Stimulated activated CD8-positive, alpha-beta memory T cell treated with anti-CD3 and anti-CD28 coated beads, Interleukin-4, amount 100 ng/mL, for 48 hours (primary cell): Measurements from ENCODE around the gene ATXN10.
"Not testable (repeated sequence)": the region's sequence is repeated elsewhere in the genome, so short reads cannot be mapped to it uniquely, and the experiment has no call there.

Source experiments
- DNase-seq: peaks from one replicate; pipeline ENCODE4 v3.0.0-alpha.2; 2020

Gene ATXN10

DNA sequence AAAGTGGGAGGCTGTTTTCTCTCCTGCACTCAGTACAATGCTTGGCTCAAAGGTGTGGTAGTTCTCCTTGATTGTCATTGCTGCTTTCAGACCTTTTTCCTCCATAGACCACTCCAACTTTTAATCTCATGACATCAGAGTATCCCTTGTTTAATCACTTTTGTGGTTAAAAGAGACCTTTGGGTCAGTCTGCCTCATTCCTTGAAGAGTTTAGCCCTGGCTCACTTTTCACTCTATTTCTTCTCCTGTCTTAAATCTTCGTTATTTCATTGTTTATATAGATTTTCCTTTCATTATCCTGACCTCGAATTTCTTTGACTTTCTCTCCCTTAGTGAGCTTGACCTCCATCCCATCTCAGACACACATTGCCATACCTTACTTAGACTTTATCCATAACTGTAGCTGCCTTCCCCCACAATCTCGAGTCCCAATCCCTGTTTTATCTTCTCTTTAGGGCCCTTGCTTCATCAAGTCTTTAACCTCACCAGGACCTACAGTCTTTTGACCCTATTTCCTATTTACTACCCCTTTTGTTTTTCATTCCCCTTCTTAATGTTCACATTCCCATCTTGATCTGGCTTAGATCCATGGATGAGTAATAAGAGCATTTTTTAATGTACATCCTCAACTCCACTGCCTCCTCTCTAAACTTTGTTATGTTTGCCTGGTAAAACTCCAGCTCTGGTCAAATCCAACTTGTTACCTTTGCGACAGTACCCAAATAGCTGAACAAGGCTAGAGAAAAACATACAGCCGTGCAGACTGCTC is 9.5 kb downstream of the ATXN10 start:
- DNase-seq: no peak

DNA sequence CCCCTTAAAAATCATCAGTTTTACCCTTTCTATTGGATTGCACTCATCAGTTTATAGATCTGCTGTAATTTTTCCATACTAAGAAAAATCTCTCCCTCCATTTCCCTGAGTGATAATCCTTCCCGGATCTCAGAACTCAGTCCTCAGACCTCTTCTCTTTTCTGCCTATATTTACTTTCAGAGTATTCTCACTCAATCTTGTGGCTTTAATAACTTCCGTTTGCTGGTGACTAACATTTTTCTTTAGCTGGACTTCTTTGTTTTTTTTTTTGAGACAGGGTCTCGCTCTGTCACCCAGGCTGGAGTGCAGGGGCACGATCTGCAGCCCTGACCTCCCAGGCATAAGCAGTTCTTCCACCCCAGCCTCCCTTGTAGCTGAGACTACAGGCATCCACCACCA is 10.4 kb downstream of the ATXN10 start:
- DNase-seq: no peak

GRCh38 chr22:45682773-45683172 is 11.1 kb downstream of the ATXN10 start:
- DNase-seq: not testable (repeated sequence)

- DNase-seq: no peak
These were observed 11.6 kb downstream of the ATXN10 start for GRCh38 chr22:45683248-45683647.

- no peak for DNase-seq
These were observed 12.0 kb downstream of the ATXN10 start for GRCh38 chr22:45683680-45684079.

GRCh38 chr22:45684169-45684568 is 12.5 kb downstream of the ATXN10 start:
- no peak for DNase-seq

DNA sequence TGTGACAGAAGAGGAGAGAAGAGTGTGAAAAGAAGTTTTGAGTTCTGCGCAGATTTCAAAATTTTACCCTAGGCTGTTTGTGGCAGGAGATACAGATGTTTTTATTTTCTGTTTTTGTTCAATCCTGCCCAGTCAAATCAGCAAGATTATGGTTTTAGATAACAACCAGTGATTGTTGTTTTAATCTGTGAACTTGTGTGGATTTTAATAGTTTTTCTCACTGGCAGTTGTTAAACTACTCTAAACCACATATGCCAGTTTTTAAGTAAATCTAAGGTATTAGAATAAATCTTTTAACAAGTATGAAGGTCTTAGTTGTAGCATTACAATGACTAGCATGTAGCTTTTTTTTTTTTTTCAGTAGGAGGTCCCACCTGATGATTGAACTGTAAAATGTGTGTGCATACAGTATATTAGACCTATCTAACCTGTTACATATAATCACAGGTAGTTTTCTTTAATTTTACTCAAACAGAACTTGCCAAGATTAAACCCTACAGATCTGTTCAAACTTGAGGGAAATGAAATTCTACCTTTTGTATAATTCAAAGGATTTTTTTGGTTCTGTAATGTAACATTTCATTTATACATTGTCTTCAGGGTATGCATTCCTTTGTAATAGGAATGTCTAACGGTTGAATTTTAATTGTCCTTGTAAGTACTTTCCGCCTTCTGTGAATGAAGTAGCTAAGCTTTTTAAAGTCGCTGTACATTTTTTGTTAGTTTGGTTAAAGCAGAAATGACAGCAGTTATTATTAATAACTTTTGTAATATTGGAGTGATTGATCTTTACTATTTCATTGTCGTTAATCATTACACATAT is 13.3 kb downstream of the ATXN10 start:
- no peak for DNase-seq

DNA sequence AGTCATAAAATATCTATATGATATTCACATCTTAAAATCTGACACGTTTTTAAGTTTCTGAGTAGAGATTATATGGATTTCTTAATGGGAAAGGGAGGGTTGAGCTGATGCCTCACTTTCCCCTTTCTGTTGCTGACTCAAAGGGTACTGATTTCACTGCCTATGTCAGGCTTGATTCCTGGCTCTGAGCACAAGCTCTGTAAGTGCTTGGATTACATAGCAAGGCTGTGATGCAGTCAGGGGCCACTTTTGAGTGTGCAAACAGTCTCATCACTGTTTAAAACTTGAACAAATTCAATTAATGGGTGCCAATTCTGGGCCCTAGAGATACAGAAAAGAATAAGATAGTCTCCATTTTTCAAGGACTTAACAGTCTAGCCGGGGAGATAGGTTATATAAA is 14.4 kb downstream of the ATXN10 start:
- DNase-seq: no peak

DNA sequence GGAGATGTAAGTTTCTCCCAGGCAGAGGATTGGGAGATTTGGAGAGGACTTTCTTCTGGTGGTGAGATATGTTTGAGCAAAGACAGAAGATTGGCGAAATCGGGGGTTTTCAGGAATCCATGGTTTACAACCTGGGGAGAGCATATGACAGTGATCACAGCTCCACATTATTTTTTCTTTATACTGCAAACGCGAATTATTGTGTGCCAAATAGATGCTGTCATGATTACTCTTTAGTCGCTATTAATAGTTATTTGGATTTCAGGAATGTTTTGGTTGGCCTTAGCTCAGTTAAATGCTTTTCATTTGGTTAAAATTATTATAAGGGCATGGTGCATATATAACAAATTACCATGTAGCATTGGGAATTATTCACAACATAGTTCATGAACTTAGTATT is 15.2 kb downstream of the ATXN10 start:
- no peak for DNase-seq

DNA sequence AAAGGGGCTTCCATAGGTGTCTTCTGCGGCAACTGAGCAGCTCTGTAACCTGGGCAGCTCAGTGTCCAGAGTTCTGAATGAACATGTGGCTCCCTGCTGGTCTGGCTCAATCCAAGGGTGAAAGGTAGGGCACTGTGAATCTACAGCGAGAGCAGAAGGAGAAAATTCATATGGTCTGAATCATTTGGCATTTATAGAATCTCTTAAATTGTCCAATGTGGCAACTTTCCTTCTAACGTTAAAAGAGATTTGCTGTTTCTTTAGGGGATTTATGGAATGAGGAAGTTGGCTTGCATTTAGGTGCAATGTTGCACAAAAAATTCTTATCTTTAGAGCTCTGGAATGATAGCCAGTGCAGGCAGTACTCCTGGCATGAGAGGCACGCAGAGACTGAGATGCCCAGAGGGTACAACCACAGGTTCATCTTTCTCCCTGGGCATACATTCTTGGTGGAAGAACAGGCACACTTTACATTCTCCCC is 17.0 kb downstream of the ATXN10 start:
- no peak for DNase-seq

DNA sequence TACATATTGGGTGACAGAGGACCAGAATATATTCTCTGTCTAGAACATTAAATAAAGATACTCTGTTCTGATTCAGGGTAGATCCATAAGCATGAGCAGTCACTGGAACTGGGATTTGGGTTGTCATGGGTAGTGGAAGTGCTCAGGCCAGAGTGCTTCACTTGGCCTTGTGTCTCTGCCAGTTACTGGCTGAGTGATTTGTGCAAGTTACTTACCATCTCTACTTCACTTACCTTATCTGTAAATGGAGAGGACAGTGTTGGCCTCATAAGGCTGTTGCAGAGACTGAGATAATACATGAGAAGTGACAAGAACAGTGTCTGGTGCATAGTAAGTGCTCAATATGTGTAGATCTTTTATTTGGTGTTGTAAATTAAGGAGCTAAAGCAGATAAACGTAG is 17.6 kb downstream of the ATXN10 start:
- no peak for DNase-seq

- DNase-seq: no peak
These were observed 18.4 kb downstream of the ATXN10 start for GRCh38 chr22:45690008-45690407.

DNA sequence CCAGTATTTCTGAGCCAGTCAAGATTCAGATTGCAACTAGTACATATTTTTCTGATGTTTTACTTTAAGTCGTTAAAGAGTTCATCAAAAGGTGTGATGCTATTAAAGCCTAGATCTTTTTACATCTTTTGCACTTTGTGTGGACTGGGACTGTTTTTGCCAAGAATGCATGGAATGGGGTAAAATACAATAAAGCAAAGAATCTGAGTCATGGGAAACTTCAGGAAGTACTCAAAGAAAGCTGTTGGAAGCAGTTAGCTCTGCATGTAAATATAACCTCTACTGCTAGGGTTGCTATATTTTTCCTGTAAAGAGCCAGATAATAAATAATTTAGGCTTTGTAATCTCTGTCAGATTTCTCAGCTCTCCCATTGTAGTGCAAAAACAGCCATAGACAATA is 20.9 kb downstream of the ATXN10 start:
- DNase-seq: no peak

DNA sequence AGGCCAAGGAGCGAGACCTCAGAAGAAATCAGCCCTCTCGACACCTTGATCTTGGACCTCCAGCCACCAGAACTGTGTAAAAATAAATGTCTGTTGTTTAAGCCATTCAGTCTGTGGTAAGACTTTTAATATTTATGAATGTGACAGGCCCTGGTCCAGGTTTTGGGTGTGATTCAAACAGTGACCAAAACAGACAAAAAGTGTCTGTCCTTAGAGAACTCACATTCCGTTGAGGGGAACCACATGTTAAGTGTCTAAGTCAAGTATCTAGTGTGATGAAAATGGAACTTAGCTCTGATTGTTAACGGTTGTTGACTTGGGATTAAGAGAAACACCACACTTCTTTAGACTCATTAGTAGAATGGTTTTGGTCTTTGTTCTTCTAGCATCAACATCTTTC is 22.2 kb downstream of the ATXN10 start:
- DNase-seq: no peak

DNA sequence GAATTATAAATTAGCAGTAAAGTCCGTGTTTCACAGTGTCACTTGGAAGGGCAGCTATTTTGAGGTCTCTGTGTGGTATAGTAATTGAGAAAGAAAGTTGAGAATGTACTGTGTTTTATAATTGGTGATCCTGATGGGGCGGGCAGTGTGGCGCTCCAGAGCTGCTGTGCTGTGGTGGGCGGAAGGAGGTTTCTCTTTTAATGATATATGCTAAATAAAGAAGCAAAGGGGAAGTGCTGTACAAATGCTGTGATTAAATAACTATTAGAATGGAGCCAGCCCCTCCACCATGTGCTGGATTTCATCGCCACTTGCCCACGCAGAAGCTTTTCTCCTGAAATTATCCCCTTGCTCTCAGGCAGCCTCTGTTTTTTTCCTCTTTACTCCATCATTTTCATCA is 24.6 kb downstream of the ATXN10 start:
- no peak for DNase-seq

DNA sequence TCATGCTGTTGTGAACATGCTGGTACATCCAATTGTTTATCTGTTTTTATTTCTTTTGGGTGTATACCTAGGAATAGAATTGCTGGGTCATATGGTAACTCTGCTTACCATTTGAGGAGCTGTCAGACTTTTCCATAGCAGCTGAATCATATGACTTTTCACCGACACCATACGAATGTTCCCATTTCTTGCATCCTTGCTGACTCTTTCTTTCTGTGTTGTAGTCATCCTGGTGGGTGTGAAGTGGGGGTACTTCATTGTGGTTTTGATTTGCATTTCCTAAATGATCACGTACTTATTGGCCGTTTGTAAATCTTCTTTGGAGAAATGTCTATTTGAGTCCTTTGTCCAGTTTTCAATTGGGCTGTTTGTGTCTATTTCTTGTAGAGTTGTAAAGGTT is 26.5 kb downstream of the ATXN10 start:
- no peak for DNase-seq

DNA sequence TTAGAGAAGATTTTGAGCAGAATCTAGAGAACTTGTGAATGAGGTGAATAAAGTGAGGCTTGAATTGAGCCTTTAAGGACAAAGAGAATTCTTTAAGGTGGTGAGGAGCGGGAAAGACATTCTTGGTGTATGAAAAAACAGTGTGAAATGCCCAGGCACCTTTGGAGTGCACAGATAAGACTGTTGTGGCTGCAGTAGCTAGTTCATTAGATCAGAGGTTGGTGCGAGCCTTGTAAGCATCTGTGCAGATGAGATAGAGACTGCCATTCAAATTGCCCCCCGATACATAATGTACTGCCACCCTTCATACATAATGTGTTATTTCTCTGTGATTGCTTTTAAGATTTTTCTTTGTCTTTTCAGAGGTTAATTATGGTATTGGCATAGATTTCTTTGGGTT is 31.3 kb downstream of the ATXN10 start:
- DNase-seq: no peak

DNA sequence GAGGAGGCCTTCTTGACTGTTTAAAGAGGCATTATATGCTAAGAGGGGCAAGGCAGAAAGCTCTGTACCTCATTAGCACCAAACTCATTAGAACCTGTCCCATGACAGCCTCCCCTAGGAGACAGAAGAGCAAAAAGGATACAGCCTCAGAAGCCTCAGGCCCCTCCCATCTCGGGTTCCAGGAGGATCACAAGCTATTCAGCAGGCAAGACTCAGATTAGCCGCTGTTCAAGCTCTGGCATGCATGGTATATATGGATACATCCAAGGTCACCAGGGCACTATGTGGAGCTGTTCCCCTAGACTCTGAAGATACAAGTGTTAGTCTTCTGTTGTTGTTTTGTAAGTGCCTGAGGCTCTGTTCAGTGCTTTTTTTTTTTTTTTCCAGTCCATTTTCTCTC is 32.1 kb downstream of the ATXN10 start:
- no peak for DNase-seq

- DNase-seq: no peak
These were observed 33.0 kb downstream of the ATXN10 start for GRCh38 chr22:45704648-45705047.

GRCh38 chr22:45707605-45708004 is 36.0 kb downstream of the ATXN10 start:
- no peak for DNase-seq

DNA sequence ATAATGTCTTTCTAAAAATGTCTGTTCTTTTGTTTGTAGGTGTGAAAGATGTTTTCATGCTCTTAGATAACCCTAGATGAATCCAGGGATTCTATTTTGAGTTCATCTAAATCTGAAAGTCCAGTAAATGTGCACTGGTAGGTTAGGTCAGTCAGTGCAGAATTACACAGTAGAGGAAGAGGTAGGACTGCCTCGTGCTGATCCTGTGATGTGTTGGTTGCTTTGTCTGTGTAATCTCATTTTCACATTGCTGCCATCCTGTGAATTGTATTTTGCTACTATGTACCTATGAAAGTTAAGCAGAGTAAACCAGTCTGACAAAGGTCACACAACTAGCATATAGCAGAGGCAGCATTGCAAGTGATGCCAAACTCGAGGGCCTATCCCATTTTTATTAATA is 36.5 kb downstream of the ATXN10 start:
- no peak for DNase-seq

- no peak for DNase-seq
These were observed 37.6 kb downstream of the ATXN10 start for GRCh38 chr22:45709060-45709739.

- no peak for DNase-seq
These were observed 38.2 kb downstream of the ATXN10 start for GRCh38 chr22:45709866-45710265.

DNA sequence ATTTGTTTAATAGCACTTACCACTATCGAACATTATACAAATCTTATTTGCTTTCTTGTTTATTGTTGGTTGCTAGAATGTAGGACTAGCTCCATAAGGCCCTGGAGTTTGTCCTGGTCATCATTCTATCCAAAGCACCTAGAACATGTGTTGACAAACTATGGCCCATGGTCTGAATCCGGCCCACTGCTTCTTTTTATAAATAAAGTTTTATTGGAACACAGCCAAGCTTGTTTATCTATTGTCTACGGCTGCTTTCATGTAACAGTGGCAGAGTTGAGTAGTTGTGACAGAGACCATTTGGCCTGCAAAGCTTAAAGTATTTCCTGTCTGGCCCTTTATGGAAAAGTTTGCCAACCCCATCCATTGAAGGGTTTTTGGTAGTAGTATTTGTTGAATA is 38.8 kb downstream of the ATXN10 start:
- DNase-seq: no peak
